Gastrocnemius medialis (tissue), 4 donors: Measurements from ENCODE around the gene CIDEA. TPM values are rescaled to one million over a fixed set of nuclear protein-coding genes. Genes with fewer than 3 reads are reported as not detected.
"Not testable (repeated sequence)": the region's sequence is repeated elsewhere in the genome, so short reads cannot be mapped to it uniquely, and the experiment has no call there.

ENCODE experiments used
- ATAC-seq, 2 donors: fragments of 150-250 bp; one replicate each; pipeline ENCODE4 v1.9.1; 2016
- DNase-seq, 2 donors: peaks; one replicate each; pipeline ENCODE4 v3.0.0-alpha.2; 2019
- H3K27ac ChIP-seq, 4 donors: fragments of 200-600 bp; sonication (generic); 1 replicate in 1 of 4; 2 replicates in 3 of 4; pipeline ENCODE4 v1.5.1; 2016 to 2018; ENCODE audit warnings: mild to moderate bottlenecking in 2 of 4, moderate library complexity in 1 of 4
- H3K27me3 ChIP-seq, 3 donors: fragments of 200-600 bp; sonication (generic) in 2 of 3; 1 replicate in 1 of 3; 2 replicates in 2 of 3; pipeline versions ENCODE4 v1.5.1 to v1.6.0; 2016 to 2019; ENCODE audit warnings: mild to moderate bottlenecking in 1 of 3, moderate library complexity in 1 of 3
- H3K36me3 ChIP-seq, 2 donors: fragments of 200-600 bp; sonication (generic) in 1 of 2; one replicate each; pipeline ENCODE4 v1.5.1; 2017 to 2018
- H3K4me1 ChIP-seq, 2 donors: fragments of 200-600 bp; sonication (generic) in 1 of 2; one replicate each; pipeline ENCODE4 v1.5.1; 2016 to 2017; ENCODE audit warnings: mild to moderate bottlenecking in 2 of 2
- H3K4me3 ChIP-seq, 4 donors: fragments of 200-600 bp; sonication (generic) in 3 of 4; 1 replicate in 1 of 4; 2 replicates in 3 of 4; pipeline ENCODE4 v1.5.1; 2016 to 2019; ENCODE audit warnings: mild to moderate bottlenecking in 2 of 4
- H3K9me3 ChIP-seq, 3 donors: fragments of 200-600 bp; sonication (generic) in 2 of 3; 1 replicate in 1 of 3; 2 replicates in 2 of 3; pipeline ENCODE4 v1.5.1; 2016 to 2019
- CTCF ChIP-seq, 5 experiments: fragments of 450-650 bp in 3 of 5; fragments of 200-600 bp in 2 of 5; sonication (generic) in 2 of 5; IDR thresholded peaks in 4 of 5; conservative IDR thresholded peaks in 1 of 5; 1 replicate in 4 of 5; 2 replicates in 1 of 5; pipeline ENCODE4 v1.5.1; 2016 to 2019; ENCODE audit warnings: antibody characterized with exemption in 5 of 5, mild to moderate bottlenecking in 3 of 5, moderate library complexity in 3 of 5
- POLR2A ChIP-seq, 2 donors: fragments of 450-650 bp; IDR thresholded peaks; one replicate each; pipeline ENCODE4 v1.6.1; 2017; ENCODE audit warnings: antibody characterized with exemption in 2 of 2, mild to moderate bottlenecking in 2 of 2, moderate library complexity in 2 of 2
- in situ Hi-C, 4 donors: fragments of 200-750 bp; cut with MboI; loops; one replicate each; pipeline versions ENCODE4 v1.15.0 to v1.8.0; 2017; ENCODE audit warnings: low sequenced_read_pairs in 4 of 4
- intact Hi-C: fragments of 100-400 bp; cut with DNase I; formaldehyde crosslinking; loops from one replicate; pipeline ENCODE4 v1.15.1; 2023; ENCODE audit warnings: low total_unique reads
- total RNA-seq, 4 donors: library from RNA; depleted of rRNA; stranded (reverse); fragments of >200 nt; gene quantifications; one replicate each; pipeline versions ENCODE4 v1.1.0 to v1.2.3, GENCODE V29; 2016

Gene CIDEA
- total RNA-seq, 4 donors from 2014 or later = 0.33 to 7.4 TPM; not detected in 2

- no peak for DNase-seq
- in situ Hi-C loops = loop anchor here in 3 of 4 donors (25.0 kb wide), 2 partner anchors 152 to 1627 kb away; partner anchors contain the start of gene ANKRD62 (in 1 of the 3)
- Histone ChIP-seq H3K27me3 (no peaks in the 10 kb centered on the region), H3K4me3 (no peak overlapping the region), H3K27ac (no peak overlapping the region), H3K4me1 (no peaks in the 10 kb centered on the region), H3K9me3 (no peaks in the 10 kb centered on the region), H3K36me3 (no peaks in the 10 kb centered on the region)
- ATAC-seq = no peak
- TF ChIP-seq POLR2A (IDR thresholded peaks at IDR 0.05) (no peak), CTCF (IDR thresholded peaks at IDR 0.05 in 4 of 5, conservative IDR thresholded peaks at IDR 0.05 in 1 of 5) (no peak)
- intact Hi-C loops = loop anchor here (5.0 to 10.0 kb wide), 2 partner anchors 147 to 1634 kb away; partner anchors contain the start of gene ANKRD62
Observed at GRCh38 chr18:12238826-12239225, 15.3 kb upstream of the CIDEA start.

- Histone ChIP-seq H3K27me3 (no peaks in the 10 kb centered on the region), H3K4me3 (no peak overlapping the region), H3K36me3 (no peaks in the 10 kb centered on the region), H3K27ac (no peak overlapping the region), H3K4me1 (no peaks in the 10 kb centered on the region), H3K9me3 (no peaks in the 10 kb centered on the region)
- ATAC-seq (no peak), DNase-seq (no peak)
- TF ChIP-seq CTCF (IDR thresholded peaks at IDR 0.05 in 4 of 5, conservative IDR thresholded peaks at IDR 0.05 in 1 of 5) (no peak), POLR2A (IDR thresholded peaks at IDR 0.05) (no peak)
- in situ Hi-C loops = loop anchor here in 3 of 4 donors (25.0 kb wide), 2 partner anchors 152 to 1627 kb away; partner anchors contain the start of gene ANKRD62 (in 1 of the 3)
- intact Hi-C loops = loop anchor here (5.0 to 10.0 kb wide), 2 partner anchors 147 to 1635 kb away; partner anchors contain the start of gene ANKRD62
Observed at GRCh38 chr18:12239431-12239830, 14.7 kb upstream of the CIDEA start.

GRCh38 chr18:12242658-12243260, 11.4 kb upstream of the CIDEA start:
- Histone ChIP-seq H3K9me3 (no peaks in the 10 kb centered on the region), H3K4me3 (no peak overlapping the region), H3K36me3 (no peaks in the 10 kb centered on the region), H3K27me3 (peaks cover 1 to 11% (median 4%) of the 10 kb centered on the region in 3 donors), H3K27ac (no peak overlapping the region), H3K4me1 (no peaks in the 10 kb centered on the region)
- intact Hi-C loops (no loop called here), in situ Hi-C loops (loop anchor here in 3 of 4 donors (25.0 kb wide), 2 partner anchors 155 to 1630 kb away; partner anchors contain the start of gene ANKRD62 (in 1 of the 3))
- no peak for TF ChIP-seq CTCF (IDR thresholded peaks at IDR 0.05 in 4 of 5, conservative IDR thresholded peaks at IDR 0.05 in 1 of 5)
- TF ChIP-seq POLR2A (IDR thresholded peaks at IDR 0.05) = no peak
- DNase-seq = no peak
- no peak for ATAC-seq

GRCh38 chr18:12243272-12243671, 10.9 kb upstream of the CIDEA start:
- DNase-seq, H3K9me3 ChIP-seq, intact Hi-C loops, H3K36me3 ChIP-seq, ATAC-seq, H3K4me1 ChIP-seq, H3K27ac ChIP-seq, H3K4me3 ChIP-seq: not testable (repeated sequence)
- in situ Hi-C loops = loop anchor here in 3 of 4 donors (25.0 kb wide), 2 partner anchors 156 to 1631 kb away; partner anchors contain the start of gene ANKRD62 (in 1 of the 3)
- H3K27me3 ChIP-seq = peaks cover 4 to 13% (median 6%) of the 10 kb centered on the region in 3 donors

- no peak for ATAC-seq
- H3K4me1 ChIP-seq = no peaks in the 10 kb centered on the region
- H3K36me3 ChIP-seq = no peaks in the 10 kb centered on the region
- intact Hi-C loops = no loop called here
- H3K27ac ChIP-seq = no peak overlapping the region
- TF ChIP-seq POLR2A (IDR thresholded peaks at IDR 0.05) (no peak), CTCF (IDR thresholded peaks at IDR 0.05 in 4 of 5, conservative IDR thresholded peaks at IDR 0.05 in 1 of 5) (no peak)
- no peak for DNase-seq
- in situ Hi-C loops = loop anchor here in 3 of 4 donors (25.0 kb wide), 2 partner anchors 158 to 1633 kb away; partner anchors contain the start of gene ANKRD62 (in 1 of the 3)
- peaks cover 4 to 15% (median 15%) of the 10 kb centered on the region in 3 donors for H3K27me3 ChIP-seq
- H3K9me3 ChIP-seq = no peaks in the 10 kb centered on the region
- H3K4me3 ChIP-seq = no peak overlapping the region
Observed at GRCh38 chr18:12245793-12246135, 8.4 kb upstream of the CIDEA start.
